DMS114 treated with DMSO at 0.1 percent for 48 hours (cell line): ENCODE data around the gene ARHGEF18.
"Not testable (repeated sequence)": the region's sequence is repeated elsewhere in the genome, so short reads cannot be mapped to it uniquely, and the experiment has no call there.

ENCODE experiments used
- DNase-seq: peaks from one replicate; lab custom pipeline; 2025; ENCODE audit not compliant: unreplicated experiment; lab: John Stamatoyannopoulos, UW

Gene ARHGEF18

DNA sequence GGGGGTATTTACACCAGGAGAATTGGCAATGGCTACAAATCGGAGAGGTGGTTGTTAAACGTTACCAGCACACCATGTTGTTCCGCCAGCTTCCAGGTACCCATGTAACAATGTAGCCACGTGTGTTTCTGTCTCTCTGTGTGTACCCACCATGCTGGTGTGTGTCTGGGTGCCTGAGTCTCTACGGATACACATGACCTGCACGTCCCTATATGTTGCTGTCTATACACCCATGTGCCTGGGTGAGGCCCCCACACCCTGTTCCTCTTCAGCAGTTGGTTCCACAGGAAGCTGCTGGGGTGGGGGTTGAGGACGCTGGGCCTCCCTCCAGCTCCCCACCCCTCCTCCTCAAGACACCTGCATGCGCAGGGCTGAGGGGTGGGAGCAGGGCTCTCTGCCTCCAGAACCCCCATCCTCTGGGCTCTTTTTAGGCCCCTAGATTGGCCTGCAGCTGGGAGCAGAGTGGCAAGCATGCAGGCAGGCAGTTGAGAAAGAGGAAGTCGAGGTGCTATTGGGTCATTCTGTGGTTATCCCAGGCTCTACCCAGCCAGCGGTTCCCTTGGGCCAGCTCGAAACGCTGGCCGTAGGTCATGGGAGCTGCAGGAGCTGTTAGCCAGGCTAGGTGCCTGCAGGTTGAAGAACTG, at the start of gene ARHGEF18:
Gene ARHGEF18 (plus strand): TSS at position 351 of the 644 bp plus-strand sequence. CDS start 13,954 bp downstream, outside the sequence.
- DNase-seq: no peak

- no peak for DNase-seq
Observed at GRCh38 chr19:7301525-7301924, 47.2 kb upstream of the ARHGEF18 start.

GRCh38 chr19:7303470-7303869, 45.3 kb upstream of the ARHGEF18 start:
- no peak for DNase-seq

- DNase-seq: no peak
Observed at GRCh38 chr19:7304200-7304599, 44.5 kb upstream of the ARHGEF18 start.

GRCh38 chr19:7307590-7308218, 41.0 kb upstream of the ARHGEF18 start:
- no peak for DNase-seq

- DNase-seq: not testable (repeated sequence)
Observed at GRCh38 chr19:7308327-7308726, 40.4 kb upstream of the ARHGEF18 start.

- no peak for DNase-seq
Observed at GRCh38 chr19:7311911-7312310, 36.8 kb upstream of the ARHGEF18 start.

- no peak for DNase-seq
Observed at GRCh38 chr19:7312816-7313215, 35.9 kb upstream of the ARHGEF18 start.

DNA sequence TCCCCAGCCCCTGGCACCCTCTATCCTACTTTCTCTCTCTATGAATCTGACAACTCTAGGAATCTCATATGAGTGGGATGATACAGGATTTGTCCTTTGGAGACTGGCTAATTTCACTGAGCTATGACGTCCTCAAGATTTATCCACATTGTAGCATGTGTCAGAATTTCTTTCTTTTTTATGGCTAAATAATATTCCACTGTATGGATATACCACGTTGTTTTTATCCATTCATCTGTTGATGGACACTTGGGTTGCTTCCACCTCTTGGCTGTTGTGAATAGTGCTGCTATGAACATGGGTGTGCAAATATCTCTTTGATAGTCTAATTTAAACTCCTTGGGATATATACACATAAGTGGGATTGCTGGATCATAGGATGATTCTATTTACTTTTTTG, 30.6 kb upstream of the ARHGEF18 start:
- no peak for DNase-seq

DNA sequence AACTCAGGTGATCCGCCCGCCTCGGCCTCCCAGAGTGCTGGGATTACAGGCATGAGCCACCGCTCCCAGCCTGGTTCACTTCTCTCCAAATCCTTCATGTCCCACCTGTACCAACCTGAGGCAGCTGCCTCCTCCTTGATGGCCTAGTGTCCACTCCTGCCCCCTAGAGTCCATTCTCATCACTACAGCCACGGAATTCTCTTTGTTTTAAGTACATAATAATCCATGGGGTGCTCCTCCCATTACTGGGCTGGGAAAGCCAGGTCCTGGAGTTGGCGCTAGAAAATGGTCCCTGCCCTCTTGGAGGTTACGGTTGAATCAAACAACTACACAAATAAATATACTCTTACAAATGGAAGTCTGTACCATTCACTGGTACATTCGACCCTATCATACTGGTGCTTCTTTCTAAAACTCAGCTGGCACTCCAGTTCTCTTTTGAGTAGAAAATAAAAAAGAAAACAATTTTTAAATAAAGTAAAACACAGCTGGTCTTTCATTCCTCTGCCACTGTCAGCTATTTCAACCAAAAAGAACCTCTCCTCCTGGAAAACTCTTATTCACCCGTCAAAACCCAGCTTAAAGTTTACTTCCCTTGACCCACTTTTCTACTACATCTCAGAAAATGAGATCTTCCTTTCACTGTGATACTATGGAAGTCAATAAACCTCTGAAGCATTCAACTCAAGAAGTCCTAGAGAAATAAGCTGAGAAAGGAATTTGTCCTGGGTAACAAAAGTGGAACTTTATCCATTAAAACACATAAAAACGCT, 22.4 kb upstream of the ARHGEF18 start:
- no peak for DNase-seq

GRCh38 chr19:7327802-7328201, 20.9 kb upstream of the ARHGEF18 start:
- no peak for DNase-seq

- DNase-seq: no peak
Observed at GRCh38 chr19:7328647-7329046, 20.1 kb upstream of the ARHGEF18 start.

- DNase-seq: no peak
Observed at GRCh38 chr19:7331446-7331845, 17.3 kb upstream of the ARHGEF18 start.

DNA sequence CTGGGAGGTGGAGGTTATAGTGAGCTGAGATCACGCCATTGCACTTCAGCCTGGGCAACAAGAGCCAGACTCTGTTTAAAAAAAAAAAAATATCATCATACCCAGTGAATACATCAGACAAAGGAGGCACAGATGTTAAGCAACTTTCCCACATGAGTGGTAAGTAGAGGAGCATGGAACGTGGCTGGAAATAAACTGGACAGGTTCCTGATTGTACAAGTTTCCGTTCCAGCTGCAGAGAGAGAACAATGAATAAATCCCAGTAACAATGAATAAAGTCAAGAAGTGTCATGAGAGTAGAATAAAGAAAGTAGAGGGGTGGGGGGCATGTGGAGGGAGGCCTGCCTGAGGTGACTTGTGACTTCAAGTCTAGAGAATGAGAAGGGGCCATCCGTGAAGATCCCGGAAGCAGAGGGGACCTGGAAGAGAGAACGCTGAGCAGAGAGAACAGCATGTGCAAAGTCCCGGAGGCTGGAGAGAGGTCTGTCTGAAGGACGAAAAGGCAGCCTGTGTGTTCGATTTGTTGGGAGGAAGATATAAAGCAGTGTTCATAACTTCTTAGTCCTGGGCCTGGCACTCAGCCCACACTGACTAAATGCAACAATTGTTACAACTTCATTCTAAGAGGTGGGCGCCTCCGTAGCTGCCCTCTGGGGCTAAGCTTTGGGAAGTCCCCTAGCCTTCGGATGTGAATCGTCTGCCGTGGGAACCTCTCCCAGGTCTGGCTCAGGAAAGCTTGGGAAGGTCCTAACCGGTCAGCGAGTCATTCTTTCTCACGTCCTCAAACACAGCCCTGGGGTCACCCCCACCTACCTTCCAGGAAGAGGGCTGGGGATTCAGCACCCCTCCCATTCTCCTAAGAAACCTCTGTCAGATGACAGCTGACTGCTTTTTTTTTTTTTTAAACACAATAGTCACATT, 15.3 kb upstream of the ARHGEF18 start:
- DNase-seq: no peak

DNA sequence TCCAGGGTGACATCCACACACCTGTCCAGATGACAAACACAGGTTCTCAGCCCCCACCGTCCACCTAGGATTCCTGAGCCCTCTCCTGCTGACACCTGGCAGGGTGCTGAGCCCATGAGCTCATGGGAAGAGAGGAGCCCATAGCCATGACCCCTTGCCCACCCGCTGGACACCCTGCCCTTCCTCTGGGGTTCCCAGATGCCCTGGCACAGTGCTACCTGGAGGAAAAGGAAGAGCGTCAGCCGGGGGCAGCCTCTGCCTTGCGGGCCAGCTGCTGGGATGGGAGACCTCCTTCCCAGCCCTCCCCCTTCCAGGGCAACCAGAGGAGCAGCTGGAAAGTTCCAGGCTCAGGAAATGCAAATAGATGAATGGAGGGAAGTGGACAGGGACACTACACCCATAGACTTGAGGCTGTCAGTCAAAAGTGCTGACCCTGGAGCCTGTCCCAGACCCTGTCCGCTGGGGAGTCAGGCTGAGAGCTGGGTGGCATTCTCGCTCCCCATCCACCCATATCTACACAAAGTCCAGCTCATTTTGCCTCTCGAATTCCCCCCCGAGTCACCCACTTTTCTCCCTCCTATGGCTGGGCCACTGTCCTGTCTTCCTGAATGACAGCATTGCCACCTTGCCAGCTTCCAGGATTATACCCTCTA, 12.3 kb upstream of the ARHGEF18 start:
- no peak for DNase-seq

- DNase-seq: no peak
Observed at GRCh38 chr19:7337380-7338194, 11.2 kb upstream of the ARHGEF18 start.

GRCh38 chr19:7340959-7341837, 7.5 kb upstream of the ARHGEF18 start:
- peak; percentile 71 for DNase-seq

DNA sequence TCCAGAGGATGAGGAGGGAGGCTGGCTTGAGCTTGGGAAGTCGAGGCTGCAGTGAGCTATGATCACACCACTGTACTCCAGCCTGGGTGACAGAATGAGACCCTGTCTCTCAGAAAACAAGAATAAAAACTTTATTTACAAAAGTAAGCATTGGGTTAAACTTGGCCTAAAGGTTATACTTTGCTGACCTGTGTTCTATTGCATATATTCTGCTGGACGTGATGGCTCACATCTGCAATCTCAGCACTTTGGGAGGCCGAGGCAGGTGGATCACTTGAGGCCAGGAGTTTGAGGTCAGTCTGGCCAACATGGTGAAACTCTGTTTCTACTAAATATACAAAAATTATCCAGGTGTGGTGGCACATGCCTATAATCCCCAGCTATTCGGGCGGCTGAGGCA, 6.6 kb upstream of the ARHGEF18 start:
- no peak for DNase-seq

DNA sequence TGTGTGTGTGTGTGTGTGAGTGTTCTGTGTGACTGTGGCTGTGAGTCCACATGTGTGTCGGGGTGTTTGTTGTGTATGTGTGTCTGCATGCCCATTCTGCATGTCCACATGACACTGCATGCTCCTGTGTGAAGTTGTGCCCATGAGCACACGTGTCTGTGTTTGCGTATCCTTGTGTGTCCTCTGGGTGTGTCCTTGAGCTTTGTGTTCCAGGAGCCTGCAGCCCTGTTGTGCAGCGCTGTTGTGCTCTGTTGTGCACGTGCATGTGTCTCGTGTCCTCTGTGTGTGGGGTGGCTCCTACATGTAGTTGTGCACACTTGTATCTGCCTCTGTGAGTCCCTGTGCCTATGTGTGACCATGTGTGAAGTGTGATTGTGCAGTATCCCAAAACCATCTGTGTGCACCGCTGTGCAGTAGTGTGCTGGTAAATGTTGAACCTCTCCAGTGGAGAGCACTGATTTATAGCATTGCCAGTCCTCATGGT, 2.2 kb upstream of the ARHGEF18 start:
- no peak for DNase-seq
